Activated naive CD4-positive, alpha-beta T cell treated with anti-CD3 and anti-CD28 coated beads for 36 hours (primary cell): ENCODE measurements around the gene SSTR5. TPM values are rescaled to one million over a fixed set of nuclear protein-coding genes. Genes with fewer than 3 reads are reported as not detected.
"Not testable (repeated sequence)": the region's sequence is repeated elsewhere in the genome, so short reads cannot be mapped to it uniquely, and the experiment has no call there.

ENCODE experiments used
- CTCF ChIA-PET: fragments of 350-600 bp; sonication (Branson Sonifier 250); formaldehyde crosslinking; loops from one replicate; lab custom pipeline; 2021; ENCODE audit warnings: antibody characterized with exemption; lab: Charles Lee
- DNase-seq: peaks from one replicate; pipeline ENCODE4 v3.0.0-alpha.2; 2020
- H3K27ac Mint-ChIP-seq: one replicate; pipeline ENCODE4 v1.8.0; 2021; ENCODE audit warnings: mild to moderate bottlenecking, mixed read lengths
- H3K27me3 Mint-ChIP-seq: one replicate; pipeline ENCODE4 v1.8.0; 2021; ENCODE audit warnings: low read depth, mixed read lengths
- H3K36me3 Mint-ChIP-seq: one replicate; pipeline ENCODE4 v1.8.0; 2021; ENCODE audit warnings: low read depth, mixed read lengths
- H3K4me1 Mint-ChIP-seq: one replicate; pipeline ENCODE4 v1.8.0; 2021; ENCODE audit warnings: low read depth, mixed read lengths
- H3K4me3 Mint-ChIP-seq: one replicate; pipeline ENCODE4 v1.8.0; 2021; ENCODE audit warnings: mild to moderate bottlenecking, moderate library complexity, mixed read lengths
- H3K9me3 Mint-ChIP-seq: one replicate; pipeline ENCODE4 v1.8.0; 2021; ENCODE audit warnings: mixed read lengths
- intact Hi-C: fragments of 100-400 bp; cut with micrococcal nuclease; formaldehyde crosslinking; loops from one replicate; pipeline ENCODE4 v1.15.1; 2023
- total RNA-seq, 2 experiments: library from RNA; stranded (reverse); gene quantifications; one replicate each; pipeline ENCODE4 v1.2.3, GENCODE V29; 2021

The SSTR5 gene
- total RNA-seq: not detected

- intact Hi-C loops: no loop called here
- H3K4me1 Mint-ChIP-seq: no peaks in the 10 kb centered on the region
- DNase-seq: no peak
Measured at GRCh38 chr16:1072526-1073261, at the start of gene SSTR5. TSS of gene SSTR5 (plus strand) at chr16:1072747. CDS start at chr16:1078869, 6,122 bp downstream.

GRCh38 chr16:1024138-1024537 lies 48.4 kb upstream of the SSTR5 start:
- H3K9me3 Mint-ChIP-seq: no peaks in the 10 kb centered on the region
- CTCF ChIA-PET: no interaction called here
- intact Hi-C loops: no loop called here
- peaks cover 6% of the 10 kb centered on the region for H3K27me3 Mint-ChIP-seq
- H3K4me3 Mint-ChIP-seq: no peak overlapping the region
- peaks cover 3% of the 10 kb centered on the region for H3K4me1 Mint-ChIP-seq
- H3K27ac Mint-ChIP-seq: no peak overlapping the region
- H3K36me3 Mint-ChIP-seq: no peaks in the 10 kb centered on the region
- no peak for DNase-seq

More at GRCh38 chr16:1072526-1073261, at the start of gene SSTR5:
- Mint-ChIP-seq H3K4me3 (no peak within 1 kb of the TSS), H3K27ac (no peak within 1 kb of the TSS), H3K36me3 (no peaks in the 10 kb centered on the region), H3K27me3 (peaks cover 23% of the 10 kb centered on the region), H3K9me3 (no peaks in the 10 kb centered on the region)
- CTCF ChIA-PET: no interaction called here

- H3K27ac Mint-ChIP-seq, H3K4me3 Mint-ChIP-seq, H3K36me3 Mint-ChIP-seq, H3K27me3 Mint-ChIP-seq, H3K9me3 Mint-ChIP-seq, CTCF ChIA-PET, H3K4me1 Mint-ChIP-seq, DNase-seq, intact Hi-C loops: not testable (repeated sequence)
Measured at GRCh38 chr16:1025183-1025809, 47.3 kb upstream of the SSTR5 start.

GRCh38 chr16:1026057-1026783 lies 46.3 kb upstream of the SSTR5 start:
- CTCF ChIA-PET: interaction anchor here (1.0 kb wide), 1 partner anchor 31 kb away, joined by 3 read pairs; no protein-coding TSS in a partner anchor
- H3K9me3 Mint-ChIP-seq: no peaks in the 10 kb centered on the region
- no peak overlapping the region for H3K4me3 Mint-ChIP-seq
- no peaks in the 10 kb centered on the region for H3K36me3 Mint-ChIP-seq
- H3K4me1 Mint-ChIP-seq: peaks cover 5% of the 10 kb centered on the region
- H3K27me3 Mint-ChIP-seq: peaks cover 10% of the 10 kb centered on the region
- no peak overlapping the region for H3K27ac Mint-ChIP-seq
- DNase-seq: no peak
- intact Hi-C loops: no loop called here

- Mint-ChIP-seq H3K36me3 (no peaks in the 10 kb centered on the region), H3K27ac (no peak overlapping the region), H3K9me3 (no peaks in the 10 kb centered on the region), H3K27me3 (peaks cover 10% of the 10 kb centered on the region), H3K4me1 (peaks cover 5% of the 10 kb centered on the region), H3K4me3 (no peak overlapping the region)
- CTCF ChIA-PET: interaction anchor here (1.0 kb wide), 1 partner anchor 30 kb away, joined by 3 read pairs; no protein-coding TSS in a partner anchor
- no peak for DNase-seq
- intact Hi-C loops: no loop called here
Measured at GRCh38 chr16:1026784-1027500, 45.6 kb upstream of the SSTR5 start.

GRCh38 chr16:1027501-1027815 lies 45.1 kb upstream of the SSTR5 start:
- H3K4me3 Mint-ChIP-seq: no peak overlapping the region
- H3K9me3 Mint-ChIP-seq: no peaks in the 10 kb centered on the region
- intact Hi-C loops: no loop called here
- H3K27me3 Mint-ChIP-seq: peaks cover 10% of the 10 kb centered on the region
- H3K36me3 Mint-ChIP-seq: no peaks in the 10 kb centered on the region
- no peak for DNase-seq
- H3K4me1 Mint-ChIP-seq: peaks cover 5% of the 10 kb centered on the region
- CTCF ChIA-PET: interaction anchor here (1.0 kb wide), 1 partner anchor 29 kb away, joined by 3 read pairs; no protein-coding TSS in a partner anchor
- H3K27ac Mint-ChIP-seq: no peak overlapping the region

GRCh38 chr16:1028056-1028455 lies 44.5 kb upstream of the SSTR5 start:
- H3K9me3 Mint-ChIP-seq: no peaks in the 10 kb centered on the region
- peaks cover 10% of the 10 kb centered on the region for H3K27me3 Mint-ChIP-seq
- intact Hi-C loops: no loop called here
- DNase-seq: no peak
- H3K4me3 Mint-ChIP-seq: no peak overlapping the region
- H3K27ac Mint-ChIP-seq: no peak overlapping the region
- H3K36me3 Mint-ChIP-seq: no peaks in the 10 kb centered on the region
- CTCF ChIA-PET: no interaction called here
- peaks cover 5% of the 10 kb centered on the region for H3K4me1 Mint-ChIP-seq

GRCh38 chr16:1028524-1029258 lies 43.9 kb upstream of the SSTR5 start:
- H3K4me3 Mint-ChIP-seq: no peak overlapping the region
- no peak for DNase-seq
- H3K27ac Mint-ChIP-seq: no peak overlapping the region
- H3K36me3 Mint-ChIP-seq: no peaks in the 10 kb centered on the region
- peaks cover 5% of the 10 kb centered on the region for H3K4me1 Mint-ChIP-seq
- H3K9me3 Mint-ChIP-seq: no peaks in the 10 kb centered on the region
- CTCF ChIA-PET: no interaction called here
- intact Hi-C loops: no loop called here
- peaks cover 10% of the 10 kb centered on the region for H3K27me3 Mint-ChIP-seq

- no peak for DNase-seq
- CTCF ChIA-PET: no interaction called here
- H3K36me3 Mint-ChIP-seq: no peaks in the 10 kb centered on the region
- peak overlapping the region; percentile 32 for H3K27ac Mint-ChIP-seq
- no peaks in the 10 kb centered on the region for H3K9me3 Mint-ChIP-seq
- peaks cover 5% of the 10 kb centered on the region for H3K4me1 Mint-ChIP-seq
- H3K4me3 Mint-ChIP-seq: no peak overlapping the region
- intact Hi-C loops: no loop called here
- H3K27me3 Mint-ChIP-seq: peaks cover 10% of the 10 kb centered on the region
Measured at GRCh38 chr16:1029259-1029545, 43.3 kb upstream of the SSTR5 start.

GRCh38 chr16:1030473-1030901 lies 42.1 kb upstream of the SSTR5 start:
- no peak for DNase-seq
- Mint-ChIP-seq H3K4me1 (peaks cover 5% of the 10 kb centered on the region), H3K4me3 (no peak overlapping the region), H3K36me3 (no peaks in the 10 kb centered on the region), H3K9me3 (no peaks in the 10 kb centered on the region), H3K27me3 (peaks cover 10% of the 10 kb centered on the region), H3K27ac (no peak overlapping the region)
- CTCF ChIA-PET: no interaction called here
- intact Hi-C loops: no loop called here

- peaks cover 5% of the 10 kb centered on the region for H3K4me1 Mint-ChIP-seq
- intact Hi-C loops: no loop called here
- H3K4me3 Mint-ChIP-seq: no peak overlapping the region
- peaks cover 9% of the 10 kb centered on the region for H3K27me3 Mint-ChIP-seq
- H3K36me3 Mint-ChIP-seq: no peaks in the 10 kb centered on the region
- H3K27ac Mint-ChIP-seq: no peak overlapping the region
- CTCF ChIA-PET: no interaction called here
- H3K9me3 Mint-ChIP-seq: no peaks in the 10 kb centered on the region
- DNase-seq: no peak
Measured at GRCh38 chr16:1031666-1032065, 40.9 kb upstream of the SSTR5 start.

GRCh38 chr16:1032607-1033006 lies 39.9 kb upstream of the SSTR5 start:
- intact Hi-C loops: no loop called here
- Mint-ChIP-seq H3K27me3 (peaks cover 6% of the 10 kb centered on the region), H3K27ac (no peak overlapping the region), H3K4me1 (peaks cover 5% of the 10 kb centered on the region), H3K9me3 (no peaks in the 10 kb centered on the region), H3K36me3 (no peaks in the 10 kb centered on the region), H3K4me3 (no peak overlapping the region)
- DNase-seq: no peak
- CTCF ChIA-PET: no interaction called here
